AG10803 (cell line): ENCODE results near the gene MAP3K1.
A peak's percentile ranks its signal among the peaks of the same experiment; 100 is the strongest.

ENCODE experiments used
- DNase-seq: peaks from one replicate; pipeline ENCODE4 v3.0.0; 2010; ENCODE audit warnings: low read depth
- H3K4me3 ChIP-seq: 2 replicates; pipeline ENCODE4 v1.5.1; 2011; ENCODE audit warnings: mild to moderate bottlenecking, low read length, control low read depth
- TF ChIP-seq, protein P1 (sequence below): conservative IDR thresholded peaks from 2 replicates; pipeline ENCODE4 v1.5.1; 2011; ENCODE audit warnings: mild to moderate bottlenecking, low read length, control low read depth, inconsistent platforms

MAP3K1 gene

DNA sequence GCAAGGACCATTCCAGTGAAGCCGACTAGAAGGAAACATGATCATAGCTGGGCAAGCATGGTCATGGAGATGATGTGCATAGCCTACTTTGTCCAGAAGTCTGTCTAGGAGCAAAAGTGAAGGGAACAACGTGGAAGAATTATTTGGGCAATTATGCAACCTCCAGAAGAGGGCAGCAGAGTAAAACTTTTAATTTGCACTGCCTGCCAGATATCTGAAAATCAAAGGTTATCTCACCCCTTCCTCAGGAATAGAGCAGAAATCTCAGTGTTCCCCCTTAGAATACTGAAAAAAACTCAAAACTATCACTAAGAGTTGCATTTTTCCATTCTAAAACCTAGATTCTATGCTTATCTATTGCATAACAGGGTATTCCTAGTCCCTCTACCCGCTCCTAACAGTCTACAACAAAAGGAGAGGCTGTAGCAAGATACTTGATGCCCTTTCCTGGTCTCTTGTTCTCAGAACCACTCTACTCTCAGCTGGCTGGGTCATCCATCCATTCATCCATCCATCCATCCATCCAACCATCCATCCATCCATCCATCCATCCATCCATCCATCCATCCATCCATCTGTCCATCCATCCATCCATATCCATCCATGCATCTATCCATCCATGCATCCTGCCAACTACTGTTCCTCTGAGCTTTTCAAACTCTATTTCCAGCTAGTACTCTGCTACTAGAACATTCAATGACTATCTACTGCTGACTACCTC lies 85.7 kb downstream of the MAP3K1 start:
- no peak overlapping the region for H3K4me3 ChIP-seq
- peak; percentile 40 for DNase-seq
- TF ChIP-seq, protein P1, sequence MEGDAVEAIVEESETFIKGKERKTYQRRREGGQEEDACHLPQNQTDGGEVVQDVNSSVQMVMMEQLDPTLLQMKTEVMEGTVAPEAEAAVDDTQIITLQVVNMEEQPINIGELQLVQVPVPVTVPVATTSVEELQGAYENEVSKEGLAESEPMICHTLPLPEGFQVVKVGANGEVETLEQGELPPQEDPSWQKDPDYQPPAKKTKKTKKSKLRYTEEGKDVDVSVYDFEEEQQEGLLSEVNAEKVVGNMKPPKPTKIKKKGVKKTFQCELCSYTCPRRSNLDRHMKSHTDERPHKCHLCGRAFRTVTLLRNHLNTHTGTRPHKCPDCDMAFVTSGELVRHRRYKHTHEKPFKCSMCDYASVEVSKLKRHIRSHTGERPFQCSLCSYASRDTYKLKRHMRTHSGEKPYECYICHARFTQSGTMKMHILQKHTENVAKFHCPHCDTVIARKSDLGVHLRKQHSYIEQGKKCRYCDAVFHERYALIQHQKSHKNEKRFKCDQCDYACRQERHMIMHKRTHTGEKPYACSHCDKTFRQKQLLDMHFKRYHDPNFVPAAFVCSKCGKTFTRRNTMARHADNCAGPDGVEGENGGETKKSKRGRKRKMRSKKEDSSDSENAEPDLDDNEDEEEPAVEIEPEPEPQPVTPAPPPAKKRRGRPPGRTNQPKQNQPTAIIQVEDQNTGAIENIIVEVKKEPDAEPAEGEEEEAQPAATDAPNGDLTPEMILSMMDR = peak; percentile 77

DNA sequence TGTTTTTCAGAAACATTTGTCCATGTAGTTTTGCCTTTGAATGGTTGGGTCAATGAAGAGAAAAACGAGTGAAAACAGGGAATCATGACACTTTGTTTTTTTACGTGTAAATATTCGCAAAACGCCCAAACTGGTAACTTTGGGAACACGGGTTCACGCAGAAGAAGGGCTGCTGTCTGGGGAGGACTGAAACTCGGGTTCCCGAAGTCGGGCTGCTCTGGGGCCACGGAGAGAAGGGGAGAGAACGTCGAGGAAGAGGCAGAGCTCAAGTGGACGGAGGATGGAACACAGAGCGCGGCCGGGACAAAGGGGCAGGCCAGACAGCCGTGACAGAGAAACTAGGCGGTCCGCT lies 93.6 kb downstream of the MAP3K1 start:
- TF ChIP-seq, protein P1 = no peak
- H3K4me3 ChIP-seq = peak overlapping the region; percentile 74
- no peak for DNase-seq

DNA sequence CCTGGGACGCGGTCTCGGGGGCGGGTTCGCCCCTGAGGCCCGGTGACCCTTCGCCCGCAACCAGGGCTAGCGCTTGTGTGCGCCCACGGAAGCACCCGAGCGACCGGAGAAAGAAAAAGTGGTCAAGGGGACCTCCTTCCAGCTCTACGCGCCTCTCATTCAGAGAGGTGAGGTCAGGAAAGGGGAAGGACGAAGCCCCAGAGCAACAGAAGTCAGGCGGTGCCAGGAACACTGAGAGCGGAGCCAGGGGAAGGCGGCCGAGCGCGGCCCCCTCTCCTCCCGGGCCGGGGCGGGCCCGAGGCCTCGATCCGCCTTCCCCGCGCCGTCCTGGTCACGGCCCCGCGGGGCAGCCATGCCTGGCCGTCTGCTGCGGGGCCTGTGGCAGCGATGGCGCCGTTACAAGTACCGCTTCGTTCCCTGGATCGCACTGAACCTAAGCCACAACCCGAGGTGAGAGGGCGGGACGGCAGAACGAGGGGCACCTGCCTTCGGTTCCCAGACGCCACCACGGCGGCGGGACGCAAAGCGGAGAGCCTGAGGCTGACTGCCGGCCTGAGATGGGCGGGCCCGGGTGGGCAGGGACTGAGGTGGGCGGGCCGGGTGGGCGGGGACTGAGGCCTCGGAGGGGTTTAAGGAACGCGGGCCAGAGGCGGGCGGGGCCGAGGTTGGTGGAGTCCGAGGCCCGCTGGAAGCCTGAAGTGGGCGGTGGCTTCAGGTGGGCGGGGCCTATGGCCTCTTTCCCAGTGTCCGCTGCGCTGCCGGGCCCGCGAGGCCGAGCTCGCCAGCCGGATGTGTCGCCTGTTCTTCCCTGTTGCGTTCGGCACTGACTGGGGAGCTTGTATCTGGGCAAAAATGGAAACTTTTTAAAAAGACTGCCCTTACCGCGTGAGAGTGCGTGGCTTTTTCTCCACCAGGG lies 94.2 kb downstream of the MAP3K1 start, which contains the start of gene SETD9:
SETD9 (plus strand) TSS at position 303 of the 916 bp plus-strand sequence; CDS start at position 353, 50 bp downstream.
- H3K4me3 ChIP-seq = peak within 1 kb of the TSS; percentile 74
- TF ChIP-seq, protein P1 = no peak

GRCh38 chr5:56910210-56910965 lies 95.0 kb downstream of the MAP3K1 start:
- peak; percentile 23 for DNase-seq
- peak overlapping the region; percentile 71 for H3K4me3 ChIP-seq
- TF ChIP-seq, protein P1 = no peak

More for the DNA sequence above, 94.2 kb downstream of the MAP3K1 start, which contains the start of gene SETD9:
- peak; percentile 96 for DNase-seq

GRCh38 chr5:56913766-56914165 lies 98.4 kb downstream of the MAP3K1 start:
- no peak overlapping the region for H3K4me3 ChIP-seq
- no peak for DNase-seq
- TF ChIP-seq, protein P1 = no peak

- TF ChIP-seq, protein P1 = no peak
- DNase-seq = no peak
- H3K4me3 ChIP-seq = no peak overlapping the region
Observed at GRCh38 chr5:56914678-56915077, 99.3 kb downstream of the MAP3K1 start.
